GM23338 (cell line): Measurements from ENCODE around the gene ADCY7. TPM values are rescaled to one million over a fixed set of nuclear protein-coding genes. Genes with fewer than 3 reads are reported as not detected.

ENCODE experiments used
- ATAC-seq: fragments of 200-7000 bp; cut with Tn5 transposase; 3 replicates; pipeline ENCODE4 v1.9.1; 2020
- DNase-seq: peaks from one replicate; pipeline ENCODE4 v3.0.0-alpha.2; 2015; ENCODE audit warnings: low spot score
- H2AFZ ChIP-seq: fragments of 200-600 bp; sonication (generic); 2 replicates; pipeline ENCODE4 v1.8.0; 2016; ENCODE audit warnings: antibody characterized with exemption, mild to moderate bottlenecking, moderate library complexity
- H3F3A ChIP-seq: fragments of 200-600 bp; sonication (generic); replicated peaks from 2 replicates; pipeline ENCODE4 v1.8.0; 2017; ENCODE audit warnings: antibody characterized with exemption, mixed run types, low read depth
- H3K27ac ChIP-seq: fragments of 200-600 bp; sonication (generic); 2 replicates; pipeline ENCODE4 v1.6.1; 2016; ENCODE audit warnings: low read depth
- H3K27me3 ChIP-seq: fragments of 200-600 bp; sonication (generic); 2 replicates; pipeline ENCODE4 v1.8.0; 2016; ENCODE audit warnings: mild to moderate bottlenecking, mixed run types, moderate library complexity; ENCODE audit not compliant: insufficient read depth
- H3K36me3 ChIP-seq: fragments of 200-600 bp; sonication (generic); 2 replicates; pipeline ENCODE4 v1.8.0; 2016; ENCODE audit warnings: mild to moderate bottlenecking; ENCODE audit not compliant: insufficient read depth
- H3K4me1 ChIP-seq: fragments of 200-600 bp; sonication (generic); 2 replicates; pipeline ENCODE4 v1.8.0; 2016; ENCODE audit warnings: mild to moderate bottlenecking, moderate library complexity; ENCODE audit not compliant: insufficient read depth
- H3K4me2 ChIP-seq: fragments of 200-600 bp; sonication (generic); 2 replicates; pipeline ENCODE4 v1.7.1; 2017; ENCODE audit warnings: mixed run types
- H3K4me3 ChIP-seq: fragments of 200-600 bp; sonication (generic); 2 replicates; pipeline ENCODE4 v1.6.1; 2016; ENCODE audit warnings: mixed run types
- H3K79me2 ChIP-seq: fragments of 200-600 bp; sonication (generic); replicated peaks from 2 replicates; pipeline ENCODE4 v1.8.0; 2017; ENCODE audit warnings: mild to moderate bottlenecking; ENCODE audit not compliant: insufficient read depth
- H3K9me2 ChIP-seq: fragments of 200-600 bp; sonication (generic); 2 replicates; pipeline ENCODE4 v1.8.0; 2017; ENCODE audit not compliant: insufficient read depth
- H4K20me1 ChIP-seq: fragments of 200-600 bp; sonication (generic); replicated peaks from 2 replicates; pipeline ENCODE4 v1.8.0; 2017; ENCODE audit warnings: mild to moderate bottlenecking; ENCODE audit not compliant: insufficient read depth
- H3K27ac Mint-ChIP-seq: 2 replicates; pipeline ENCODE4 v1.8.0; 2020; ENCODE audit warnings: inconsistent platforms, mild to moderate bottlenecking, moderate library complexity, mixed read lengths
- H3K27me3 Mint-ChIP-seq: 3 replicates; pipeline ENCODE4 v1.8.0; 2022; ENCODE audit warnings: low read depth, mild to moderate bottlenecking, moderate library complexity, mixed read lengths, inconsistent platforms; ENCODE audit not compliant: insufficient read depth, poor library complexity
- H3K36me3 Mint-ChIP-seq: 3 replicates; pipeline ENCODE4 v1.8.0; 2021; ENCODE audit warnings: low read depth, mild to moderate bottlenecking, inconsistent platforms, moderate library complexity, mixed read lengths
- H3K4me1 Mint-ChIP-seq: 3 replicates; pipeline ENCODE4 v1.8.0; 2020; ENCODE audit warnings: mild to moderate bottlenecking, inconsistent platforms, mixed read lengths
- H3K4me3 Mint-ChIP-seq: 3 replicates; pipeline ENCODE4 v1.8.0; 2021; ENCODE audit warnings: moderate library complexity, mild to moderate bottlenecking, inconsistent platforms, mixed read lengths
- H3K9me3 Mint-ChIP-seq: 3 replicates; pipeline ENCODE4 v1.8.0; 2020; ENCODE audit warnings: moderate library complexity, mild to moderate bottlenecking, inconsistent platforms, mixed read lengths
- CREB1 ChIP-seq: fragments of 250-450 bp; sonication (Bioruptor Pico); IDR thresholded peaks from 2 replicates; pipeline ENCODE4 v1.5.0; 2020; ENCODE audit warnings: low read depth, mild to moderate bottlenecking, moderate library complexity
- CTCF ChIP-seq, 2 experiments: fragments of 200-600 bp in 1 of 2; sonication (generic) in 1 of 2; conservative IDR thresholded peaks; 2 replicates each; pipeline versions ENCODE4 v1.5.1 to v1.6.1; 2016 to 2017; ENCODE audit warnings: antibody characterized with exemption in 2 of 2, low read depth in 2 of 2, mild to moderate bottlenecking in 2 of 2, moderate library complexity in 1 of 2
- EZH2 ChIP-seq: fragments of 200-600 bp; sonication (generic); IDR thresholded peaks from one replicate; pipeline ENCODE4 v1.8.0; 2017; ENCODE audit warnings: antibody characterized with exemption, mild to moderate bottlenecking, low read depth; ENCODE audit not compliant: unreplicated experiment
- EZH2phosphoT487 ChIP-seq: fragments of 200-600 bp; sonication (generic); IDR thresholded peaks from one replicate; pipeline ENCODE4 v1.8.1; 2018; ENCODE audit warnings: antibody characterized with exemption; ENCODE audit not compliant: unreplicated experiment
- JUNB ChIP-seq: IDR thresholded peaks from one replicate; pipeline ENCODE4 v1.6.1; 2016; ENCODE audit warnings: antibody characterized with exemption; ENCODE audit not compliant: unreplicated experiment
- NANOG ChIP-seq: IDR thresholded peaks from 2 replicates; pipeline ENCODE4 v1.6.1; 2016; ENCODE audit warnings: antibody characterized with exemption, borderline replicate concordance
- POLR2AphosphoS5 ChIP-seq: IDR thresholded peaks from 2 replicates; pipeline ENCODE4 v1.6.1; 2016; ENCODE audit warnings: antibody characterized with exemption, low read depth
- REST ChIP-seq: IDR thresholded peaks from one replicate; pipeline ENCODE4 v1.6.1; 2018; ENCODE audit warnings: antibody characterized with exemption; ENCODE audit not compliant: unreplicated experiment
- STAT1 ChIP-seq: IDR thresholded peaks from one replicate; pipeline ENCODE4 v1.6.1; 2016; ENCODE audit warnings: antibody characterized with exemption; ENCODE audit not compliant: unreplicated experiment
- ZNF114 ChIP-seq: fragments of 250-450 bp; sonication (Bioruptor Pico); IDR thresholded peaks from 2 replicates; pipeline ENCODE4 v1.5.0; 2020; ENCODE audit warnings: mild to moderate bottlenecking, moderate library complexity
- ZNF331 ChIP-seq: fragments of 250-450 bp; sonication (Bioruptor Pico); IDR thresholded peaks from 2 replicates; pipeline ENCODE4 v1.5.0; 2020; ENCODE audit warnings: low read depth, mild to moderate bottlenecking, moderate library complexity
- ZNF462 ChIP-seq: fragments of 250-450 bp; sonication (Bioruptor Pico); IDR thresholded peaks from 2 replicates; pipeline ENCODE4 v1.5.0; 2020; ENCODE audit warnings: mild to moderate bottlenecking, moderate library complexity
- polyA plus RNA-seq: library from polyadenylated mRNA; unstranded; fragments of >200 nt; fragmentation: Nextera tagmentation; extraction: Ambion mirVana; gene quantifications from 2 replicates; pipeline ENCODE4 v1.2.1, GENCODE V29; 2016
- total RNA-seq: library from RNA; depleted of rRNA; stranded (reverse); fragments of >200 nt; shearing (Covaris generic); gene quantifications from 2 replicates; pipeline ENCODE4 v1.2.3, GENCODE V29; 2014
- TF ChIP-seq, protein P1 (sequence below): IDR thresholded peaks from 2 replicates; pipeline ENCODE4 v1.6.1; 2016; ENCODE audit warnings: antibody characterized with exemption

The ADCY7 gene
- total and polyA plus RNA-seq, 2 experiments from 2014 or later: 2.4 to 10.5 TPM

- no peak overlapping the region for H3K27ac ChIP-seq
- TF ChIP-seq STAT1 (no peak), ZNF114 (CRISPR knock-in tag) (no peak), ZNF462 (no peak), CREB1 (CRISPR knock-in tag) (no peak), EZH2 (no peak), CTCF (conservative IDR thresholded peaks at IDR 0.05; ENCODE audit: low read depth in 2 of 2) (no peak), EZH2phosphoT487 (no peak), NANOG (no peak), JUNB (no peak), REST (no peak), POLR2AphosphoS5 (no peak), ZNF331 (CRISPR knock-in tag) (no peak)
- TF ChIP-seq, protein P1, sequence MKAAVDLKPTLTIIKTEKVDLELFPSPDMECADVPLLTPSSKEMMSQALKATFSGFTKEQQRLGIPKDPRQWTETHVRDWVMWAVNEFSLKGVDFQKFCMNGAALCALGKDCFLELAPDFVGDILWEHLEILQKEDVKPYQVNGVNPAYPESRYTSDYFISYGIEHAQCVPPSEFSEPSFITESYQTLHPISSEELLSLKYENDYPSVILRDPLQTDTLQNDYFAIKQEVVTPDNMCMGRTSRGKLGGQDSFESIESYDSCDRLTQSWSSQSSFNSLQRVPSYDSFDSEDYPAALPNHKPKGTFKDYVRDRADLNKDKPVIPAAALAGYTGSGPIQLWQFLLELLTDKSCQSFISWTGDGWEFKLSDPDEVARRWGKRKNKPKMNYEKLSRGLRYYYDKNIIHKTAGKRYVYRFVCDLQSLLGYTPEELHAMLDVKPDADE: no peak
- no peaks in the 10 kb centered on the region for H3F3A ChIP-seq
- no peak overlapping the region for H3K4me2 ChIP-seq
- no peaks in the 10 kb centered on the region for H3K36me3 ChIP-seq
- no peaks in the 10 kb centered on the region for H3K27me3 ChIP-seq
- DNase-seq: no peak
- no peaks in the 10 kb centered on the region for H3K36me3 Mint-ChIP-seq
- H3K79me2 ChIP-seq: no peaks in the 10 kb centered on the region
- ATAC-seq: no peak
- peaks cover 6% of the 10 kb centered on the region for H3K4me1 Mint-ChIP-seq
- H2AFZ ChIP-seq: no peak overlapping the region
- no peaks in the 10 kb centered on the region for H3K9me2 ChIP-seq
- no peak overlapping the region for H3K4me3 Mint-ChIP-seq
- no peak overlapping the region for H3K4me3 ChIP-seq
- no peak overlapping the region for H3K27ac Mint-ChIP-seq
- no peaks in the 10 kb centered on the region for H4K20me1 ChIP-seq
- H3K9me3 Mint-ChIP-seq: no peaks in the 10 kb centered on the region
- H3K4me1 ChIP-seq: peaks cover 4% of the 10 kb centered on the region; the same call in 1 of the 2 replicates
- no peaks in the 10 kb centered on the region for H3K27me3 Mint-ChIP-seq
These were observed 12.3 kb upstream of the ADCY7 start for GRCh38 chr16:50254072-50254471.
